HCT116 (cell line): ENCODE measurements around the gene GJB6. TPM values are rescaled to one million over a fixed set of nuclear protein-coding genes. Genes with fewer than 3 reads are reported as not detected.

Experiments
- ATAC-seq: fragments of 200-7000 bp; cut with Tn5 transposase; 2 replicates; pipeline ENCODE4 v1.9.1; 2020; ENCODE audit warnings: mild to moderate bottlenecking, moderate library complexity
- BruUV-seq: library from RNA; stranded (reverse); fragments of 400-500 nt; replicated peaks from 2 replicates; lab custom pipeline; 2021; lab: Mats Ljungman, UMichigan
- CTCF ChIA-PET: fragments of 300-600 bp; sonication (Branson Sonifier 250); formaldehyde crosslinking; loops from one replicate; lab custom pipeline; 2021; ENCODE audit warnings: antibody characterized with exemption; lab: Charles Lee
- POLR2A ChIA-PET: fragments of 300-600, 350-600 bp; sonication (Branson Sonifier 250); formaldehyde crosslinking; loops from one replicate; lab custom pipeline; 2021; ENCODE audit warnings: antibody characterized with exemption; lab: Charles Lee
- RAD21 ChIA-PET, 2 experiments: fragments of 300-600 bp; sonication (Branson Sonifier 250); formaldehyde crosslinking; loops; one replicate each; lab custom pipeline; 2023; ENCODE audit warnings: low total read pairs in 2 of 2; ENCODE audit not compliant: uncharacterized antibody in 2 of 2, unreplicated experiment in 2 of 2, low non-redundant PET in 1 of 2; lab: Charles Lee
- DNase-seq: peaks from one replicate; pipeline ENCODE4 v3.0.0-alpha.2; 2010; ENCODE audit warnings: low read depth, low spot score
- H2AFZ ChIP-seq: fragments of 200-600 bp; shearing (Covaris generic), sonication (generic); 2 replicates; pipeline ENCODE4 v1.6.1; 2017; ENCODE audit warnings: low read depth, mixed run types, mixed read lengths, antibody characterized with exemption, low read length; ENCODE audit not compliant: poor library complexity, severe bottlenecking
- H3K27ac ChIP-seq: 2 replicates; pipeline ENCODE4 v1.5.1; 2012; ENCODE audit warnings: low read depth, low read length
- H3K27me3 ChIP-seq: fragments of 200-600 bp; sonication (generic); 2 replicates; pipeline ENCODE4 v1.6.1; 2016; ENCODE audit warnings: mixed run types, low read length, mixed read lengths; ENCODE audit not compliant: insufficient read depth
- H3K36me3 ChIP-seq, 2 experiments: fragments of 200-500 bp in 1 of 2; fragments of 200-600 bp in 1 of 2; sonication (Bioruptor generic) in 1 of 2; sonication (generic) in 1 of 2; 2 replicates each; pipeline versions ENCODE4 v1.5.1 to v1.6.1; 2014 to 2016; ENCODE audit warnings: low read length in 2 of 2, inconsistent platforms in 1 of 2, mixed read lengths in 1 of 2, mixed run types in 1 of 2; ENCODE audit not compliant: insufficient read depth in 2 of 2, control insufficient read depth in 1 of 2
- H3K4me1 ChIP-seq, 2 experiments: fragments of 200-600 bp in 1 of 2; sonication (generic) in 1 of 2; 2 replicates each; pipeline versions ENCODE4 v1.5.1 to v1.6.1; 2012 to 2017; ENCODE audit warnings: low read length in 2 of 2, inconsistent platforms in 1 of 2, mild to moderate bottlenecking in 1 of 2, mixed read lengths in 1 of 2, mixed run types in 1 of 2, moderate library complexity in 1 of 2; ENCODE audit not compliant: insufficient read depth in 2 of 2, control insufficient read depth in 1 of 2
- H3K4me2 ChIP-seq: fragments of 200-600 bp; sonication (generic); 2 replicates; pipeline ENCODE4 v1.6.1; 2017; ENCODE audit warnings: mixed run types, low read length, mixed read lengths
- H3K4me3 ChIP-seq, 2 experiments: fragments of 200-600 bp in 1 of 2; sonication (generic) in 1 of 2; replicated peaks in 1 of 2; 2 replicates each; pipeline ENCODE4 v1.5.1; 2011 to 2016; ENCODE audit warnings: low read length in 2 of 2, control low read depth in 1 of 2, low read depth in 1 of 2, mild to moderate bottlenecking in 1 of 2, mixed read lengths in 1 of 2, mixed run types in 1 of 2
- H3K79me2 ChIP-seq: fragments of 200-600 bp; sonication (generic); 2 replicates; pipeline ENCODE4 v1.6.1; 2017; ENCODE audit warnings: mild to moderate bottlenecking, mixed run types, low read length, moderate library complexity, mixed read lengths; ENCODE audit not compliant: insufficient read depth
- H3K9ac ChIP-seq: fragments of 200-600 bp; sonication (generic); 2 replicates; pipeline ENCODE4 v1.6.1; 2016; ENCODE audit warnings: low read length, mixed read lengths
- H3K9me2 ChIP-seq: fragments of 200-600 bp; sonication (generic), shearing (Covaris generic); 2 replicates; pipeline ENCODE4 v1.6.1; 2017; ENCODE audit warnings: mixed run types, mild to moderate bottlenecking, moderate library complexity; ENCODE audit not compliant: insufficient read depth
- H3K9me3 ChIP-seq, 2 experiments: fragments of 200-500 bp in 1 of 2; fragments of 200-600 bp in 1 of 2; sonication (Bioruptor generic) in 1 of 2; sonication (generic) in 1 of 2; 2 replicates each; pipeline ENCODE4 v1.6.1; 2014 to 2017; ENCODE audit warnings: low read length in 2 of 2, mixed read lengths in 2 of 2, inconsistent platforms in 1 of 2, low read depth in 1 of 2, mild to moderate bottlenecking in 1 of 2, mixed run types in 1 of 2, moderate library complexity in 1 of 2; ENCODE audit not compliant: control insufficient read depth in 1 of 2, insufficient read depth in 1 of 2
- H4K20me1 ChIP-seq: fragments of 200-600 bp; sonication (generic), shearing (Covaris generic); 2 replicates; pipeline ENCODE4 v1.6.1; 2017; ENCODE audit warnings: mixed run types, mild to moderate bottlenecking, moderate library complexity; ENCODE audit not compliant: insufficient read depth
- CEBPB ChIP-seq: IDR thresholded peaks from 2 replicates; pipeline ENCODE4 v1.6.1; 2012; ENCODE audit warnings: low read depth
- CTCF ChIP-seq, 3 experiments: fragments of 200-600 bp in 1 of 3; sonication (generic) in 1 of 3; IDR thresholded peaks in 2 of 3; conservative IDR thresholded peaks in 1 of 3; 2 replicates each; pipeline ENCODE4 v1.5.1; 2012 to 2017; ENCODE audit warnings: low read depth in 2 of 3, low read length in 2 of 3, antibody characterized with exemption in 1 of 3, borderline replicate concordance in 1 of 3, control low read depth in 1 of 3, mild to moderate bottlenecking in 1 of 3, mixed read lengths in 1 of 3, mixed run types in 1 of 3, moderate library complexity in 1 of 3; ENCODE audit not compliant: insufficient read depth in 1 of 3
- EGR1 ChIP-seq: IDR thresholded peaks from 2 replicates; pipeline ENCODE4 v1.6.1; 2012; ENCODE audit warnings: low read depth
- ELF1 ChIP-seq: IDR thresholded peaks from 2 replicates; pipeline ENCODE4 v1.6.1; 2012; ENCODE audit warnings: low read depth, borderline replicate concordance
- EZH2 ChIP-seq: fragments of 200-600 bp; sonication (generic); IDR thresholded peaks from 2 replicates; pipeline ENCODE4 v1.6.1; 2017; ENCODE audit warnings: antibody characterized with exemption, mixed run types
- FOSL1 ChIP-seq: IDR thresholded peaks from 2 replicates; pipeline ENCODE4 v1.6.1; 2012; ENCODE audit warnings: low read depth
- JUND ChIP-seq: IDR thresholded peaks from 2 replicates; pipeline ENCODE4 v1.6.1; 2012
- POLR2AphosphoS5 ChIP-seq: IDR thresholded peaks from 2 replicates; pipeline ENCODE4 v1.6.1; 2011; ENCODE audit warnings: mild to moderate bottlenecking, low read depth, low read length, moderate library complexity
- RAD21 ChIP-seq: IDR thresholded peaks from 2 replicates; pipeline ENCODE4 v1.6.1; 2012; ENCODE audit warnings: low read depth, mild to moderate bottlenecking
- REST ChIP-seq: IDR thresholded peaks from 2 replicates; pipeline ENCODE4 v1.6.1; 2012; ENCODE audit warnings: low read depth
- SIN3A ChIP-seq: IDR thresholded peaks from 2 replicates; pipeline ENCODE4 v1.6.1; 2012; ENCODE audit warnings: low read depth
- SP1 ChIP-seq: IDR thresholded peaks from 2 replicates; pipeline ENCODE4 v1.6.1; 2012; ENCODE audit warnings: low read depth
- YY1 ChIP-seq: IDR thresholded peaks from 2 replicates; pipeline ENCODE4 v1.6.1; 2011; ENCODE audit warnings: low read length, low read depth, moderate library complexity, mild to moderate bottlenecking; ENCODE audit not compliant: insufficient replicate concordance; ENCODE audit errors: extremely low read depth
- ZFX ChIP-seq: fragments of 450-650 bp; IDR thresholded peaks from 2 replicates; pipeline ENCODE4 v1.6.1; 2017
- ZNF274 ChIP-seq: fragments of 200-500 bp; sonication (Bioruptor generic); IDR thresholded peaks from 2 replicates; pipeline ENCODE4 v1.6.1; 2014; ENCODE audit warnings: mild to moderate bottlenecking, low read depth, low read length, inconsistent platforms
- intact Hi-C: fragments of 100-400 bp; cut with micrococcal nuclease; formaldehyde crosslinking; loops from 2 replicates; pipeline ENCODE4 v1.10.0; 2022
- total RNA-seq: library from RNA; stranded (reverse); gene quantifications from one replicate; pipeline ENCODE4 v1.2.1, GENCODE V29; 2021; ENCODE audit not compliant: unreplicated experiment
- TF ChIP-seq, protein P1 (sequence below): IDR thresholded peaks from 2 replicates; pipeline ENCODE4 v1.6.1; 2012
- TF ChIP-seq, protein P2 (sequence below): IDR thresholded peaks from 2 replicates; pipeline ENCODE4 v1.6.1; 2011; ENCODE audit warnings: mild to moderate bottlenecking, low read length, moderate library complexity; ENCODE audit not compliant: insufficient replicate concordance; ENCODE audit errors: extremely low read depth
- TF ChIP-seq, protein P3 (sequence below): IDR thresholded peaks from 2 replicates; pipeline ENCODE4 v1.6.1; 2012

GJB6 gene
- total RNA-seq, 1 experiment from 2014 or later: not detected

DNA sequence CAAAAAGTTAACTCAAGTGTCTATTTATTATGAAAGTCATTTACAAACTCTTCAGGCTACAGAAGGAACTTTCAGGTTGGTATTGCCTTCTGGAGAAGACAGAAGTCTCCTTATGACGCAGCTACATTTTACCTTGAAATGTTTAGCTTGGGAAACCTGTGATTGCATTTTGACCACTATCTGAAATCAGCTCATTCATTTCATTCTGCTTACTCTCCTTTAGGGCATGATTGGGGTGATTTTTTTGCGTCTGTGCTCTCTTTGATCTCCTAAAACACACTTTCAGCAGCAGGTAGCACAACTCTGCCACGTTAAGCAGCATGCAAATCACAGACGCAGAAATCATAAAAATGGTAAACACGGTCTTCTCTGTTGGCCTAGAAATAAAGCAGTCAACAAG lies 9.6 kb downstream of the GJB6 start:
- no peak for DNase-seq

More for the DNA sequence above, 9.6 kb downstream of the GJB6 start:
- no peaks in the 10 kb centered on the region for H3K9me3 ChIP-seq
- no peak overlapping the region for H3K4me2 ChIP-seq
- H3K36me3 ChIP-seq: no peaks in the 10 kb centered on the region
- H3K79me2 ChIP-seq: no peaks in the 10 kb centered on the region
- POLR2A ChIA-PET: no interaction called here
- CTCF ChIA-PET: no interaction called here
- H3K27ac ChIP-seq: no peak overlapping the region
- no peaks in the 10 kb centered on the region for H3K27me3 ChIP-seq
- no TSS peak for BruUV-seq
- H3K9me2 ChIP-seq: no peaks in the 10 kb centered on the region
- no peaks in the 10 kb centered on the region for H3K4me1 ChIP-seq
- H3K4me3 ChIP-seq: no peak overlapping the region
- ATAC-seq: no peak
- RAD21 ChIA-PET: no interaction called here
- intact Hi-C loops: no loop called here
- H4K20me1 ChIP-seq: no peaks in the 10 kb centered on the region
- H3K9ac ChIP-seq: no peak overlapping the region
- no peak overlapping the region for H2AFZ ChIP-seq
- TF ChIP-seq CTCF (IDR thresholded peaks at IDR 0.05 in 2 of 3, conservative IDR thresholded peaks at IDR 0.05 in 1 of 3; ENCODE audit: borderline replicate concordance in 1 of 3, insufficient read depth in 1 of 3, low read depth in 2 of 3, low read length in 2 of 3): no peak
- no peak for TF ChIP-seq ZNF274
- TF ChIP-seq YY1: no peak
- no peak for TF ChIP-seq RAD21
- TF ChIP-seq POLR2AphosphoS5: no peak
- TF ChIP-seq CEBPB: no peak
- TF ChIP-seq REST: no peak
- TF ChIP-seq EZH2: no peak
- TF ChIP-seq JUND: no peak
- TF ChIP-seq, protein P1, sequence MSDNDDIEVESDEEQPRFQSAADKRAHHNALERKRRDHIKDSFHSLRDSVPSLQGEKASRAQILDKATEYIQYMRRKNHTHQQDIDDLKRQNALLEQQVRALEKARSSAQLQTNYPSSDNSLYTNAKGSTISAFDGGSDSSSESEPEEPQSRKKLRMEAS: no peak
- TF ChIP-seq, protein P2, sequence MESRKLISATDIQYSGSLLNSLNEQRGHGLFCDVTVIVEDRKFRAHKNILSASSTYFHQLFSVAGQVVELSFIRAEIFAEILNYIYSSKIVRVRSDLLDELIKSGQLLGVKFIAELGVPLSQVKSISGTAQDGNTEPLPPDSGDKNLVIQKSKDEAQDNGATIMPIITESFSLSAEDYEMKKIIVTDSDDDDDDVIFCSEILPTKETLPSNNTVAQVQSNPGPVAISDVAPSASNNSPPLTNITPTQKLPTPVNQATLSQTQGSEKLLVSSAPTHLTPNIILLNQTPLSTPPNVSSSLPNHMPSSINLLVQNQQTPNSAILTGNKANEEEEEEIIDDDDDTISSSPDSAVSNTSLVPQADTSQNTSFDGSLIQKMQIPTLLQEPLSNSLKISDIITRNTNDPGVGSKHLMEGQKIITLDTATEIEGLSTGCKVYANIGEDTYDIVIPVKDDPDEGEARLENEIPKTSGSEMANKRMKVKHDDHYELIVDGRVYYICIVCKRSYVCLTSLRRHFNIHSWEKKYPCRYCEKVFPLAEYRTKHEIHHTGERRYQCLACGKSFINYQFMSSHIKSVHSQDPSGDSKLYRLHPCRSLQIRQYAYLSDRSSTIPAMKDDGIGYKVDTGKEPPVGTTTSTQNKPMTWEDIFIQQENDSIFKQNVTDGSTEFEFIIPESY: no peak
- TF ChIP-seq, protein P3, sequence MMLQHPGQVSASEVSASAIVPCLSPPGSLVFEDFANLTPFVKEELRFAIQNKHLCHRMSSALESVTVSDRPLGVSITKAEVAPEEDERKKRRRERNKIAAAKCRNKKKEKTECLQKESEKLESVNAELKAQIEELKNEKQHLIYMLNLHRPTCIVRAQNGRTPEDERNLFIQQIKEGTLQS: no peak
- no peak for TF ChIP-seq SIN3A
- TF ChIP-seq ELF1: no peak
- no peak for TF ChIP-seq ZFX
- TF ChIP-seq EGR1: no peak
- TF ChIP-seq SP1: no peak
- TF ChIP-seq FOSL1: no peak
